Uterus (tissue), 4 donors: ENCODE results near the gene GPR183. TPM values are rescaled to one million over a fixed set of nuclear protein-coding genes. Genes with fewer than 3 reads are reported as not detected.

Source experiments
- DNase-seq, 2 donors: peaks; one replicate each; pipeline ENCODE4 v3.0.0-alpha.2; 2019 to 2020
- H3K27ac ChIP-seq, 2 donors: fragments of 200-600 bp; sonication (generic); 1 replicate in 1 of 2; 2 replicates in 1 of 2; pipeline ENCODE4 v1.5.1; 2016 to 2018
- H3K27me3 ChIP-seq, 2 donors: fragments of 200-600 bp; sonication (generic); one replicate each; pipeline ENCODE4 v1.5.1; 2018 to 2019; ENCODE audit warnings: control low read depth in 1 of 2
- H3K36me3 ChIP-seq, 2 donors: fragments of 200-600 bp; sonication (generic); one replicate each; pipeline ENCODE4 v1.5.1; 2019; ENCODE audit warnings: control low read depth in 1 of 2
- H3K4me1 ChIP-seq, 2 donors: fragments of 200-600 bp; sonication (generic); one replicate each; pipeline ENCODE4 v1.5.1; 2018 to 2019; ENCODE audit warnings: control low read depth in 1 of 2
- H3K4me3 ChIP-seq, 2 donors: fragments of 200-600 bp; sonication (generic); 1 replicate in 1 of 2; 2 replicates in 1 of 2; pipeline ENCODE4 v1.5.1; 2018 to 2019; ENCODE audit warnings: mild to moderate bottlenecking in 1 of 2
- H3K9me3 ChIP-seq, 2 donors: fragments of 200-600 bp; sonication (generic); one replicate each; pipeline ENCODE4 v1.5.1; 2019; ENCODE audit warnings: control low read depth in 1 of 2
- CTCF ChIP-seq, 4 experiments: fragments of 200-600 bp in 2 of 4; fragments of 450-650 bp in 2 of 4; sonication (generic) in 2 of 4; IDR thresholded peaks; one replicate each; pipeline ENCODE4 v1.5.1; 2016 to 2019; ENCODE audit warnings: antibody characterized with exemption in 4 of 4, mild to moderate bottlenecking in 2 of 4, moderate library complexity in 1 of 4
- POLR2A ChIP-seq, 2 donors: fragments of 450-650 bp; IDR thresholded peaks; one replicate each; pipeline ENCODE4 v1.6.1; 2016; ENCODE audit warnings: antibody characterized with exemption in 2 of 2, mild to moderate bottlenecking in 1 of 2, moderate library complexity in 1 of 2
- intact Hi-C: fragments of 100-400 bp; cut with DNase I; formaldehyde crosslinking; loops from one replicate; pipeline ENCODE4 v1.15.1; 2023; ENCODE audit warnings: low total_unique reads
- total RNA-seq, 4 donors: library from RNA; depleted of rRNA in 3 of 4; stranded (reverse); fragments of >200 nt in 3 of 4; gene quantifications; one replicate each; pipeline versions ENCODE4 v1.1.0 to v1.2.4, GENCODE V29; 2014 to 2023
- donor health status: DM: yes; HTN: yes; CAD: no.

Gene GPR183
- total RNA-seq, 4 donors from 2014 or later, result 2.0 to 10.8 (median 3.8) TPM

DNA sequence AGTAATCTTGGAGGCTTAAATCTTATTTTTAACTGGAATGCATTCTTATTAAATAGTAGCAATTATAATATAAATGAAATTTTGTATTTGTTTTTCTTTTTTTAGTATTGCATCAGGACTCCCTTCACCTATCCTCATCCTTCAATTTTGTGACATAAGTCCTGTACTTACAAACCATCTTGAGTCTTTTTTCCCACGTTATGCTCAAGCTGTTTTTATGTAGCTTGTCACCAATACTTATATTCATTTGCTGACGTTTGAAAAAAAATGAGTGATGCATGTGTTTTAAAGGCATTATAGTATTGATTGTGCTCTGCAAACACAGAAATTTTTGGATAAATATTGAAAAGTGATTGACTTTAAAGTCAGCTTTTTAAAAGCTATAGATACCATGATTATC is 49.9 kb downstream of the GPR183 start:
- Histone ChIP-seq H3K36me3 (no peaks in the 10 kb centered on the region), H3K4me1 (no peaks in the 10 kb centered on the region), H3K27ac (no peak overlapping the region), H3K4me3 (no peak overlapping the region), H3K9me3 (no peaks in the 10 kb centered on the region), H3K27me3 (no peaks in the 10 kb centered on the region)
- no peak for TF ChIP-seq CTCF (IDR thresholded peaks at IDR 0.05)
- TF ChIP-seq POLR2A (IDR thresholded peaks at IDR 0.05), result no peak
- intact Hi-C loops, result no loop called here
- DNase-seq, result no peak

DNA sequence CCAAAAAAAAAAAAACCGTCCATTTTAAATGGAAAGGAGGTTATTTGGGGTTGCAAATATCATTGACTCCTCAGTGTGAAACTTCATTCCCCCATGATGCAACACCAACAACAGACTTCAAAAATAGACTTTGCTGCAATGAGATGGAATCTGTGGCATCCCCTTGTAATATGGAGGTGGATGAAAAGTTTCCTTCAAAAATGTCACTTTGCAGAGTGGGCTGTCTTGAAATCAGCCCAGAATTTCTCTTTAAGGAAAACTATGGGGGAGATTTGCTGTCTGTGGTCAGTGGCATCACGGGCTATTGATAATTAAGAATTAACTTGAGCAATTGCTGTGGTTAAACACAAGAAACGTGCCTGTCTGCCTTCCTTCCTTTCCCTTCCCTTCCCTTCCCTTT is 50.5 kb downstream of the GPR183 start:
- H3K27ac ChIP-seq, result no peak overlapping the region

GRCh38 chr13:99256283-99256682 is 50.9 kb downstream of the GPR183 start:
- Histone ChIP-seq H3K36me3 (no peaks in the 10 kb centered on the region), H3K27ac (no peak overlapping the region), H3K9me3 (no peaks in the 10 kb centered on the region), H3K4me3 (no peak overlapping the region), H3K27me3 (no peaks in the 10 kb centered on the region), H3K4me1 (no peaks in the 10 kb centered on the region)
- DNase-seq, result no peak
- intact Hi-C loops, result no loop called here
- TF ChIP-seq CTCF (IDR thresholded peaks at IDR 0.05), result no peak
- TF ChIP-seq POLR2A (IDR thresholded peaks at IDR 0.05), result no peak

More for the DNA sequence above, 50.5 kb downstream of the GPR183 start:
- no peak overlapping the region for H3K4me3 ChIP-seq
- no peaks in the 10 kb centered on the region for H3K36me3 ChIP-seq
- no peaks in the 10 kb centered on the region for H3K4me1 ChIP-seq
- TF ChIP-seq POLR2A (IDR thresholded peaks at IDR 0.05), result no peak
- no peak for TF ChIP-seq CTCF (IDR thresholded peaks at IDR 0.05)
- intact Hi-C loops, result no loop called here
- DNase-seq, result no peak
- no peaks in the 10 kb centered on the region for H3K27me3 ChIP-seq
- H3K9me3 ChIP-seq, result no peaks in the 10 kb centered on the region

- H3K27me3 ChIP-seq, result no peaks in the 10 kb centered on the region
- no peak overlapping the region for H3K27ac ChIP-seq
- H3K9me3 ChIP-seq, result no peaks in the 10 kb centered on the region
- intact Hi-C loops, result no loop called here
- no peak for TF ChIP-seq CTCF (IDR thresholded peaks at IDR 0.05)
- TF ChIP-seq POLR2A (IDR thresholded peaks at IDR 0.05), result no peak
- no peak overlapping the region for H3K4me3 ChIP-seq
- H3K36me3 ChIP-seq, result no peaks in the 10 kb centered on the region
- DNase-seq, result no peak
- no peaks in the 10 kb centered on the region for H3K4me1 ChIP-seq
Observed at GRCh38 chr13:99255271-99255670, 51.9 kb downstream of the GPR183 start.

DNA sequence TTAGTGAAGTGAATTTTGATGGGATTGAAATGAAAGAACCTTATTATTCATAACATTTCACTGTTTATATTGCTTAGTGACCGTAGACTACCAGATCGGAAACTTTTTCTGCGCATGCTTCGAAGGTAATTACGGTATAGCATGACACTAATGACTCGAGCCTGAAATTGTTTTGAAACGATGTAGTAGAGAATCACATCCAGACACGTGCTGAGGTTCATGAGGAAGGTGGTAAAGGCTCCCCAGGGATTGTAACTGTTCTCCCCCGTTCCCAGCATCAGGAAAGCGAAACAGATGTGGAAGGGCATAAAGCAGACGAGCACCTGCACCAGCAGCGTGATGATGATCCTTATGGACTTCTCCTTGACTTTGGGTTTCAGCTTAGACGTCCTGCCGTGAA is 52.4 kb downstream of the GPR183 start:
- no peak for DNase-seq
- Histone ChIP-seq H3K27ac (no peak overlapping the region), H3K27me3 (no peaks in the 10 kb centered on the region), H3K36me3 (no peaks in the 10 kb centered on the region), H3K4me3 (no peak overlapping the region), H3K9me3 (no peaks in the 10 kb centered on the region), H3K4me1 (no peaks in the 10 kb centered on the region)
- TF ChIP-seq CTCF (IDR thresholded peaks at IDR 0.05) (no peak), POLR2A (IDR thresholded peaks at IDR 0.05) (no peak)
- intact Hi-C loops, result no loop called here
